Epidermal melanocyte (primary cell): ENCODE results near the gene ARHGEF12.

ENCODE experiments used
- DNase-seq: peaks from one replicate; pipeline ENCODE4 v3.0.0; 2011; ENCODE audit warnings: low spot score; ENCODE audit not compliant: insufficient read length

ARHGEF12 gene

GRCh38 chr11:120516461-120517389 is 180.5 kb downstream of the ARHGEF12 start:
- DNase-seq: no peak

DNA sequence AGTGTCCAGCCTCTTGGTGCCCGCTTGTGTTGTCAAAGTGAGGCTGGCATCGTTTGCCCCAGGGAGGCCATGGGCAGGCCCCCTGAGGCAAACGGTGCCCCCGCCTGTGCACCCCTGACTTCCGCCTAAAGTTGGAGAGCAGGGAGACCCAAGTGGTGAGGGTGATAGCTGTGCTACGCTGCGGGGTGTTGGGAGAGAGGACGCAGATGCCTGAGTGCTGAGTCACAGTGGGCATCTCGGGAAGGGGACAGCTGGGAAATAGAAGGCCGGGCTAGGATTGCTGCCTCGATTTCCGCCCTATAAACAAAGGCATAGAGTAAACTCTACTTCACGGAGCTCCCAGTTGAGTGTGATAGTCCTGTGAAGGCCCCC is 181.2 kb downstream of the ARHGEF12 start:
- no peak for DNase-seq

- DNase-seq: no peak
Measured at GRCh38 chr11:120517801-120518291, 181.6 kb downstream of the ARHGEF12 start.

DNA sequence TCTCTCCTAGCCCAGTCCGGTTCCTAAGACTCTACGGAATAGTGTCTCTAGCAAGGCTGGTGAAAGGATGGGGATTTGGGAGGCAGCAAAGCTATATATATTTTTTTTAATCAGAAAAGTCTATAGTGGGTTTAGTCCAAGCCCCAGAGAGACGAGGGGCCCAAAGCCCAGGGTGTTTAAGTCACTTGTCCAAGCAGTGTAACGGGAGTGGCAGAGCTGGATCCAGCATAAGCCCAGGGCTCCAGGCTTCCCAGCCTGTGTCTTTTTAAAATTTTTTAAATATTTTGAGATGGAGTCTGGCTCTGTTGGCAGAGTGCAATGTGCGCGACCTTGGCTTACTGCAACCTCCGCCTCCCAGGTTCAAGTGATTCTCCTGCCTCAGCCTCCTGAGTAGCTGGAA is 182.1 kb downstream of the ARHGEF12 start:
- no peak for DNase-seq

DNA sequence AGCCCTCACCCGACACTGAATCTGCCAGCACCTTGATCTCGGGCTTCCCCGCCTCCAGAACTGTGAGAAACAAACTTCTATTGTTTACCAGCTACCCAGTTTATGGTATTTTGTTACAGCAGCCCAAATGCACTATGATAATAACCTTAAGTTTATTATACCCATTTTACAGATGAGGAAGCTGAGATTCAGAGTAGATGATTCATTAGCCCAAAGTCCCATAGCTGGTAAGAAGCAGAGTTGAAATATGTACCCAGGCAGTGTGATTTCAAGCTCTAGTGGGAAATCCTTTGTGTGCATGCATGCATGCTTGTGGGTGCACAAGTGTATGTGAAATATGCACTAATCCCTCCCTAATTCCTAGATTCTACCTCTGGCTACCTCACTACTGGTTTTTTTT is 183.3 kb downstream of the ARHGEF12 start:
- DNase-seq: no peak

DNA sequence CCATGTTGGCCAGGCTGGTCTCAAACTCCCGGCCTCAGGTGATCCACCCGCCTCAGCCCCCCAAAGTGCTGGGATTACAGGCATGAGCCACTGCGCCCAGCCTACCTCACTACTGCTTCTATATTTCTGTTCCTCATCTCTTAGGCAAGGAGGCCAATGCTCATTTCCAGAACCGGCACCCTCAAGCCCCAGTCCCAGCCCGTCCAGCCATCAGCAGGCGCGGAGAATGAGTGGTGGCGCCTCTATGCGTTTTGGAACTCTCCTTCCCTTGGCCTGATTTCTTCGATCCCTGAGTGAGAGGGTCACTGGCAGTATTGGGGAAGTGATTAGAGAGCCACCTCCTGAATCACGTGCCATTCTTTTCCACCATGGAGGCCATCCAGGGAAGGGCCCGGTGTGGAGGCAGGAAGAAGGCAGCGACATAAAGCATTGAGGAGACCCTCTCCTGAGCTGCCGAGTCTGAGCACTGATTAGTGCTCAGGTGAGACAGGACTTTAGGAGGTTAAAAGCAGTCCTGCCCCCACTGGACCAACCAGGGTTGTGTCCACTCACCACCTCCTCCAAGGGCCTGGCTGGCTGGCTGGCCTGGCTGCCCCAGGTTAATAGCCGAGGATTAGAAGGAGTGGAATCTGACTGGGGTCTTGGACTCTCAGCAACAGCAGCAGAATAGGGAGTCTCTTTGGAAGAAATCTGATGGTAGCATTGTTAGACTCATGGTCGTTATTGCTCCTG is 184.0 kb downstream of the ARHGEF12 start:
- no peak for DNase-seq

DNA sequence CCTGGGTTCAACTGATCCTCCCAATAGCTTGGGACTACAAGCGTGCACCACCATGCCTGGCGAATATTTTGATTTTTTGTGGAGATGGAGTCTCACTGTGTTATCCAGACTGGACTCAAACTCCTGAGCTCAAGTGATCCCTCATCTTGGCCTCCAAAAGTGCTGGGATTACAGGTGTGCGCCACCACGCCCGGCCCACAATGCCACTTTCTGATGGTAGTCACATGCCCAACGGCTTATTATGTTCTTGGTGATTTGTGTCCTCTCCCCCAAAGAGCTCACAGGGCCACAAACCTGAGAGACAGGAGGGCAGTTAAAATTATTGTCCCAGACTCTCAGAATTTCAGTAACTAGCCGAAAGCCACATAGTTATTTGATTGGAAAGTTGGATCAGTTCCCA is 185.0 kb downstream of the ARHGEF12 start:
- no peak for DNase-seq

GRCh38 chr11:120522021-120522420 is 185.8 kb downstream of the ARHGEF12 start:
- DNase-seq: no peak

- no peak for DNase-seq
Measured at GRCh38 chr11:120522736-120523135, 186.5 kb downstream of the ARHGEF12 start.

GRCh38 chr11:120523196-120523595 is 187.0 kb downstream of the ARHGEF12 start:
- DNase-seq: no peak

GRCh38 chr11:120524536-120525085 is 188.4 kb downstream of the ARHGEF12 start:
- DNase-seq: no peak

GRCh38 chr11:120525261-120526171 is 189.3 kb downstream of the ARHGEF12 start:
- DNase-seq: peak; percentile 4

DNA sequence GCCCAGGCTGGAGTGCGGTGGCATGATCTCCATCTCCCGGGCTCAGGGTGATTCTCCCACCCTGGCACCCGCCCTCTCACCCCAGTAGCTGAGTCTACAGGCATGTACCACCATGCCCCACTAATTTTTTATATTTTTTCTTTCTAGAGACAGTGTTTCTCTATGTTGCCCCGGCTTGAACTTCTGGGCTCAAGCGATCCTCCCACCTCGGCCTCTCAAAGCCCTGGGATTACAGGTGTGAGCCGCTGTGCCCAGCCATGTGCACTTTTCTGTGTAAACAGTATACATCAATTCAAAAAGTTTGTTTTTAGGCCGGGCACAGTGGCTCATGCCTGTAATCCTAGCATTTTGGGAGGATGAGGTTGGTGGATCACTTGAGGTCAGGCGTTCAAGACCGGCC is 190.0 kb downstream of the ARHGEF12 start:
- no peak for DNase-seq

- DNase-seq: peak; percentile 18
Measured at GRCh38 chr11:120527111-120527761, 191.0 kb downstream of the ARHGEF12 start.

DNA sequence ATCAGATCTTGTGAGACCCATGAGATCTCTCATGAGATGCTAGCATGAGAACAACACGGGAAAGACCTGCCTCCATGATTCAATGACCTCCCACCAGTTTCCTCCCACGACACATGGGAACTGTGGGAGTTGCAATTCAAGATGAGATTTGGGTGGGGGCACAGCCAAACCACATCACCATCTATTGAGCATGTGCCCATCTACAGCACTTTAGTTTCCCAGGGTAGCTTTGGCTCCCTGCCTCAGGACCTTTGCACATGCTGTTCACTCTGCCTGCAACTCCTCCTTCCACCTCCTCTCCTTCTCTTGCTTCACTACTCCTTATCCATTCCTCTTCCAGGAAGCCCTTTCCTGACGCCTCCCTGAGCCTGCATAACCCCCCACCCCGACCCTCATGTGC is 192.5 kb downstream of the ARHGEF12 start:
- DNase-seq: no peak

DNA sequence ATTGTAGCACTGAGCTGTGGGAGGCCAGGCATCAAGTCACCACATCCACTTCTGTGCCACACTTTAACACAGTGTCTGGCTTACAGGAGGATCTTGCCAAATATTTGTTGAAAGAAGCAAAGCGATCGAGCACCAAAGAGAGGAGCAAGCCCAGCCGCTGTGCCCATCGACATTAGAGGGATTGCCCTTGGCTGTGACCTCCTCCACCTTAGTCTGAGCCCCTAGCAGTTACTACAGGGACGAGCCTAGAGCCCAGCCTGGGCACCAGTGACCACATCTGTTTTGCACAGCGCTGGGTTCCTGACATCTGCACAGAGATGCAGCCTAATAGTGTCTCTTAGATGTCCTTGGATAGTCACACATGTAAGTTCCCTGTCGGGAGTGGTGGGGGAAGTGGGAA is 193.0 kb downstream of the ARHGEF12 start:
- DNase-seq: no peak

DNA sequence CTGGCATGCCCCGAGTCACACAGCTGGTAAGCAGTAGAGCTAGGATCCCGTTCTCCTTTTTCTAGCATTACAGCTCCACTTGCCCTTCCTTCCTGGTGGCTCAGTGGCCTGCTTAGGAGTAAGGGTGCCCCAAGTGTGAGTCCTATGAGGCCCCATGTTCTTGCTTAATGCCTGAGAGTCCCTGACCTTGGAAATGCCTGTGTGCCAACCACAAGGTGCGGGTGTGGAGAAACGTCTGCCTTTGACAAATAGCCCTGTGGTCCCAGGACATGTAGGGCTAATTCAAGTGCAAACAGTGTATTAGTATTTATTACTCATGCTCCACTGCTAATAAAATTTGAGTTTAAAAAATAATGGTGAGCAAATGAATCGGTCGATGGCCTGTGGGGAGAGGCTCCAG is 193.7 kb downstream of the ARHGEF12 start:
- DNase-seq: no peak

DNA sequence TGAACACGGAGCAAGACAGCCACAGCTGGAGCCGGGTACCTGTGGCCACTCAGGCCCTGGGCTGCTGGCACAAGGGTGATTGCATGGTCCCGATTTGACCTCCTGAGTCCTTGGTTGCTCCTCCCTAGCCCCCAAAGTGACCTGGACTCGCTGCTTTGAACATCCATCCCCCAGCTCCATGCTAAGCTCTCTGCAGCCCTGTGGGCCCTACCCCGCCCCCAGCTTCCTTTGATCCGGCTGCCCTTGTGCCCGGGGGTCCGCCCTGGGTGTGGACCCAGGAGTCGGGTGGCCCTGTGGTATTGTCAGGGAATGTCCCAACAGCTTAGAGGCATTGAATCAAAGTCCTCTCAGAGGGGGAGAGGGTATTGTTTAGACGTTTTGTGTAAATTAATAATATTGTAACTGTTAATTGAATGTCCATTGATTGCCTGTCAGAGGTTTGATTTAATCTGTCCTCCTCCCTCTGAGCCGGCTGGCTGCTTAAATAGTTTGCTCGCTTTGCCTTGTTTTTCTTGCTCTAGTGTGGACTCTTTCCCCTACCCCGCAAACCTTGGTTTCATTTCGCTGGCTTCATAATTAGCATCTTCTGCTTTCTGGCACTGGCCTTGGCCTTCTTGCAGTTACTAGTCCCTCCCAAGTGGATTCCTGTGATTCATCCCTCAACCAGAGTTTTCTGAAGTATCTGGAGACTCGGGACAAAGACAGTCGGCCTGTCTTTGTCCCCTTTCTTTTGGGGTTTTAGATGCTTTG is 196.0 kb downstream of the ARHGEF12 start:
- no peak for DNase-seq

- no peak for DNase-seq
Measured at GRCh38 chr11:120532832-120533196, 196.6 kb downstream of the ARHGEF12 start.
